MM.1S (cell line): Measurements from ENCODE around the gene MED16.

Experiments used
- DNase-seq: peaks from one replicate; pipeline ENCODE4 v3.0.0-alpha.2; 2015
- H2AFZ ChIP-seq: fragments of 300-600 bp; sonication (generic); 2 replicates; pipeline ENCODE4 v1.6.0; 2016; ENCODE audit warnings: antibody characterized with exemption, low read length
- H3F3A ChIP-seq: fragments of 300-600 bp; sonication (generic); 2 replicates; pipeline ENCODE4 v1.6.1; 2016; ENCODE audit warnings: mild to moderate bottlenecking, antibody characterized with exemption, low read length, moderate library complexity, mixed read lengths; ENCODE audit not compliant: insufficient read depth
- H3K27ac ChIP-seq: fragments of 300-600 bp; sonication (generic); 2 replicates; pipeline ENCODE4 v1.5.1; 2016; ENCODE audit warnings: mild to moderate bottlenecking, low read length
- H3K27me3 ChIP-seq: fragments of 300-600 bp; sonication (generic); replicated peaks from 2 replicates; pipeline ENCODE4 v1.6.0; 2016; ENCODE audit warnings: low read length; ENCODE audit not compliant: insufficient read depth
- H3K36me3 ChIP-seq: fragments of 300-600 bp; sonication (generic); replicated peaks from 2 replicates; pipeline ENCODE4 v1.6.1; 2016; ENCODE audit warnings: mild to moderate bottlenecking, low read length, mixed read lengths; ENCODE audit not compliant: insufficient read depth
- H3K4me1 ChIP-seq: fragments of 300-600 bp; sonication (generic); 2 replicates; pipeline ENCODE4 v1.6.1; 2016; ENCODE audit warnings: low read length, mixed read lengths
- H3K4me2 ChIP-seq: fragments of 300-600 bp; sonication (generic); 2 replicates; pipeline ENCODE4 v1.6.0; 2016; ENCODE audit warnings: low read depth, low read length
- H3K4me3 ChIP-seq: fragments of 300-600 bp; sonication (generic); 2 replicates; pipeline ENCODE4 v1.5.1; 2016; ENCODE audit warnings: low read length, mixed read lengths
- H3K79me2 ChIP-seq: fragments of 300-600 bp; sonication (generic); 2 replicates; pipeline ENCODE4 v1.6.1; 2016; ENCODE audit warnings: mixed run types, low read length, mixed read lengths
- H3K9ac ChIP-seq: fragments of 300-600 bp; sonication (generic); 2 replicates; pipeline ENCODE4 v1.6.1; 2016; ENCODE audit warnings: low read length, mixed read lengths
- H3K9me2 ChIP-seq: fragments of 300-600 bp; sonication (generic); replicated peaks from 2 replicates; pipeline ENCODE4 v1.6.1; 2016; ENCODE audit warnings: mild to moderate bottlenecking, low read length, mixed read lengths; ENCODE audit not compliant: insufficient read depth
- H3K9me3 ChIP-seq: fragments of 300-600 bp; sonication (generic); replicated peaks from 2 replicates; pipeline ENCODE4 v1.6.1; 2016; ENCODE audit warnings: mild to moderate bottlenecking, low read length, mixed read lengths; ENCODE audit not compliant: insufficient read depth
- H4K20me1 ChIP-seq: fragments of 300-600 bp; sonication (generic); 2 replicates; pipeline ENCODE4 v1.6.1; 2016; ENCODE audit warnings: mild to moderate bottlenecking, low read length, moderate library complexity, mixed read lengths; ENCODE audit not compliant: insufficient read depth
- EZH2 ChIP-seq: fragments of 300-600 bp; sonication (generic); optimal IDR thresholded peaks from 2 replicates; pipeline ENCODE3; 2017; ENCODE audit warnings: low read depth, mild to moderate bottlenecking, antibody characterized with exemption, low read length, mixed read lengths
- EZH2phosphoT487 ChIP-seq: fragments of 300-600 bp; sonication (generic); IDR thresholded peaks from 2 replicates; pipeline ENCODE4 v1.6.1; 2018; ENCODE audit warnings: antibody characterized with exemption, low read length
- TF ChIP-seq, protein P1 (sequence below): fragments of 300-600 bp; sonication (generic); IDR thresholded peaks from 2 replicates; pipeline ENCODE4 v1.5.1; 2016; ENCODE audit warnings: antibody characterized with exemption, low read length, mixed read lengths

The MED16 gene

GRCh38 chr19:920051-920864 lies 27.3 kb upstream of the MED16 start:
- H3K79me2 ChIP-seq, result no peaks in the 10 kb centered on the region
- peaks cover 5% of the 10 kb centered on the region for H3K4me1 ChIP-seq
- peaks cover 46% of the 10 kb centered on the region for H3K27me3 ChIP-seq

DNA sequence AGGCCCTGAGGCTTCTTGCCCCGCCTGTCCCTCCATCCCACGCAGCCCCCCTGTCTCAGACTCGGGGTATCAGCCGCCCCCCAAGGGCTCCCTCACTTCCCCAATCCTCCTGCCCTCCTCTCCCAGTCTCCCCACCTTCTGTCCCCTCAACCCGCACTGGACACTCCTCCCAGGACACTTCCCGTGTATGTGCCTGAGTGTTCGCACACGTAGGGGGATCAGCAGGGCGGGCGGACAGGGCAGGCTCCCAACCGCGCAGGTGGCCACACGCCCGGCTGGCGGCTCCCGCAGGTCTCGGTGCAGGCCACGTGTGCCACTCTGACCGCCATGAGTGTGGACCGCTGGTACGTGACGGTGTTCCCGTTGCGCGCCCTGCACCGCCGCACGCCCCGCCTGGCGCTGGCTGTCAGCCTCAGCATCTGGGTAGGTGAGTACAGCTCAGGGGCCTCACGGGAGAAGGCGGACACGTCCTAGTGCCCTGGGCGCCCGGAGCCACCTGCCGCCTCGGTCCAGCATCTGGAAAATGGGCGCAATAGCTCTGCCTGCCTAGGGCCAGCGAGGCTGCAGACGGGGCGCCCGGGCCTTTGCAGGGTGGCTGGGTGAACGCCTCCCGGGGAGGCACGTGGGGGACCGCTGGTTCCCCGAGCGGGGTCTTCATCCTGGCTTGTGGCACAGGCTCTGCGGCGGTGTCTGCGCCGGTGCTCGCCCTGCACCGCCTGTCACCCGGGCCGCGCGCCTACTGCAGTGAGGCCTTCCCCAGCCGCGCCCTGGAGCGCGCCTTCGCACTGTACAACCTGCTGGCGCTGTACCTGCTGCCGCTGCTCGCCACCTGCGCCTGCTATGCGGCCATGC lies 26.4 kb upstream of the MED16 start:
- Histone ChIP-seq H4K20me1 (no peaks in the 10 kb centered on the region), H3K79me2 (no peaks in the 10 kb centered on the region), H3K9me2 (no peaks in the 10 kb centered on the region), H3K9me3 (no peaks in the 10 kb centered on the region), H3K4me3 (peak overlapping the region; percentile 28; the same call in 1 of the 2 replicates), H3K36me3 (no peaks in the 10 kb centered on the region), H3F3A (peaks cover 4% of the 10 kb centered on the region; the same call in 1 of the 2 replicates), H3K4me1 (peaks cover 5% of the 10 kb centered on the region), H3K4me2 (0 out of 2 replicates have a peak overlapping the region, but pooled peaks have one; percentile 22), H3K9ac (no peak overlapping the region), H3K27me3 (peaks cover 46% of the 10 kb centered on the region), H2AFZ (no peak overlapping the region), H3K27ac (no peak overlapping the region)
- no peak for TF ChIP-seq EZH2phosphoT487
- no peak for TF ChIP-seq EZH2
- TF ChIP-seq, protein P1, sequence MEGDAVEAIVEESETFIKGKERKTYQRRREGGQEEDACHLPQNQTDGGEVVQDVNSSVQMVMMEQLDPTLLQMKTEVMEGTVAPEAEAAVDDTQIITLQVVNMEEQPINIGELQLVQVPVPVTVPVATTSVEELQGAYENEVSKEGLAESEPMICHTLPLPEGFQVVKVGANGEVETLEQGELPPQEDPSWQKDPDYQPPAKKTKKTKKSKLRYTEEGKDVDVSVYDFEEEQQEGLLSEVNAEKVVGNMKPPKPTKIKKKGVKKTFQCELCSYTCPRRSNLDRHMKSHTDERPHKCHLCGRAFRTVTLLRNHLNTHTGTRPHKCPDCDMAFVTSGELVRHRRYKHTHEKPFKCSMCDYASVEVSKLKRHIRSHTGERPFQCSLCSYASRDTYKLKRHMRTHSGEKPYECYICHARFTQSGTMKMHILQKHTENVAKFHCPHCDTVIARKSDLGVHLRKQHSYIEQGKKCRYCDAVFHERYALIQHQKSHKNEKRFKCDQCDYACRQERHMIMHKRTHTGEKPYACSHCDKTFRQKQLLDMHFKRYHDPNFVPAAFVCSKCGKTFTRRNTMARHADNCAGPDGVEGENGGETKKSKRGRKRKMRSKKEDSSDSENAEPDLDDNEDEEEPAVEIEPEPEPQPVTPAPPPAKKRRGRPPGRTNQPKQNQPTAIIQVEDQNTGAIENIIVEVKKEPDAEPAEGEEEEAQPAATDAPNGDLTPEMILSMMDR, result no peak
- DNase-seq, result no peak

More at GRCh38 chr19:920051-920864, 27.3 kb upstream of the MED16 start:
- H3F3A ChIP-seq, result peaks cover 12% of the 10 kb centered on the region; the same call in 1 of the 2 replicates
- no peak for TF ChIP-seq EZH2
- TF ChIP-seq, protein P1, result no peak
- no peak for TF ChIP-seq EZH2phosphoT487
- no peaks in the 10 kb centered on the region for H3K36me3 ChIP-seq
- H3K4me3 ChIP-seq, result peak overlapping the region; percentile 28; the same call in 1 of the 2 replicates
- H3K9me3 ChIP-seq, result no peaks in the 10 kb centered on the region
- peak; percentile 10 for DNase-seq
- no peaks in the 10 kb centered on the region for H4K20me1 ChIP-seq
- no peak overlapping the region for H2AFZ ChIP-seq
- no peak overlapping the region for H3K27ac ChIP-seq
- no peak overlapping the region for H3K9ac ChIP-seq
- no peaks in the 10 kb centered on the region for H3K9me2 ChIP-seq
- H3K4me2 ChIP-seq, result 0 out of 2 replicates have a peak overlapping the region, but pooled peaks have one; percentile 22

DNA sequence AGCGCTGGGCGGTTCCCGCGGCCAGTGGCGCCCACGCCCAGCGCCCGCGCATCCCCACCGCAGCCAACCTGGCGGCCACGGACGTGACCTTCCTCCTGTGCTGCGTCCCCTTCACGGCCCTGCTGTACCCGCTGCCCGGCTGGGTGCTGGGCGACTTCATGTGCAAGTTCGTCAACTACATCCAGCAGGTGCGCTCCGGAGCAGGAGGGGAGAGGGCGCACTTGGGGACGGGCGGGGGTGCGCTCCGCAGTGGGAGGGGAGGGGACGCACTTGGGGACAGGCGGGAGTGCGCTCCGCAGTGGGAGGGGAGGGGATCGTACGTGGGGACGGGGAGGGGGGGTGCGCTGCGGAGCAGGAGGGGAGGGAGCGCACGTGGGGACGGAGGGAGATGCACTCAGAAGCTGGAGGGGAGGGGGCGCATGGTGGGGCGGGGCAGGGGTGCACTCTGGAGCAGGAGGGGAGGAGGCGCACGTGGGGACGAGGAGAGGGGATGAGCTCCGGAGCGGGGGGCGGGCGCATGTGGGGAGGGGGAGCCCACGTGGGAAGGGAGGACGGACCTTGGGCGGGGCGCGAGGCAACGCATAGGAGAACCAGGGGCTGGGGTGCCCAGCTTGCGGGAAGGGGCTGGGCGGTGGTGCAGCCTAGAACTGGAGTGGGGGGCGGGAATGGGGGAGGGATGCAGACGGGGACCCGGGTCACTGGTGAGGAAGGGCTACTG lies 25.7 kb upstream of the MED16 start:
- no peak overlapping the region for H2AFZ ChIP-seq
- no peaks in the 10 kb centered on the region for H3K9me3 ChIP-seq
- no peak overlapping the region for H3K27ac ChIP-seq
- no peaks in the 10 kb centered on the region for H3K4me1 ChIP-seq
- no peak overlapping the region for H3K4me2 ChIP-seq
- TF ChIP-seq, protein P1, result no peak
- TF ChIP-seq EZH2phosphoT487, result no peak
- TF ChIP-seq EZH2, result no peak
- H4K20me1 ChIP-seq, result no peaks in the 10 kb centered on the region
- DNase-seq, result no peak
- peaks cover 46% of the 10 kb centered on the region for H3K27me3 ChIP-seq
- H3F3A ChIP-seq, result no peaks in the 10 kb centered on the region; the same call in 1 of the 2 replicates
- H3K79me2 ChIP-seq, result no peaks in the 10 kb centered on the region
- H3K36me3 ChIP-seq, result no peaks in the 10 kb centered on the region
- H3K4me3 ChIP-seq, result no peak overlapping the region
- no peaks in the 10 kb centered on the region for H3K9me2 ChIP-seq
- H3K9ac ChIP-seq, result no peak overlapping the region
